ENCODE data around the gene URI1. TPM values are rescaled to one million over a fixed set of nuclear protein-coding genes. Genes with fewer than 3 reads are reported as not detected.

The URI1 gene
- total RNA-seq, 1 experiment from 2014 or later: 31.0 TPM

GRCh38 chr19:30028992-30029343 is 86.9 kb downstream of the URI1 start:
- peak overlapping the region; percentile 99 for H3K27ac ChIP-seq (ENCODE audit: low read length)
- no peaks in the 10 kb centered on the region for H3F3A ChIP-seq (ENCODE audit: low read length, unreplicated experiment)
- H3K4me2 ChIP-seq (ENCODE audit: low read length): peak overlapping the region; percentile 62
- H3K9ac ChIP-seq (ENCODE audit: low read length): peak overlapping the region; percentile 72
- TF ChIP-seq CTCF (conservative IDR thresholded peaks at IDR 0.05; ENCODE audit: low read depth, low read length): no peak
- no peak for TF ChIP-seq EZH2 (IDR thresholded peaks at IDR 0.05; ENCODE audit: low read length, unreplicated experiment)
- no peak for TF ChIP-seq EZH2phosphoT487 (IDR thresholded peaks at IDR 0.05; ENCODE audit: borderline replicate concordance, low read length)
- H3K4me1 ChIP-seq (ENCODE audit: insufficient read depth, low read length): peaks cover 41% of the 10 kb centered on the region
- no peaks in the 10 kb centered on the region for H3K9me3 ChIP-seq (ENCODE audit: low read length)
- ATAC-seq: no peak
- ChIA-PET CTCF (no interaction called here), POLR2A (ENCODE audit: unreplicated experiment) (no interaction called here)
- H3K79me2 ChIP-seq (ENCODE audit: low read length): no peaks in the 10 kb centered on the region
- no peak for DNase-seq
- H3K27me3 ChIP-seq (ENCODE audit: low read length): no peaks in the 10 kb centered on the region
- intact Hi-C loops (cut with micrococcal nuclease): no loop called here
- H3K4me3 ChIP-seq (ENCODE audit: low read length): peak overlapping the region; percentile 47; the same call in 1 of the 2 replicates
- no peak overlapping the region for H2AFZ ChIP-seq (ENCODE audit: low read length)
- no TSS peak for BruUV-seq (replicated peaks)
- no peaks in the 10 kb centered on the region for H3K9me2 ChIP-seq (replicated peaks; ENCODE audit: low read length)
- H3K36me3 ChIP-seq (ENCODE audit: low read depth, low read length): peaks cover 13% of the 10 kb centered on the region
- no peaks in the 10 kb centered on the region for H4K20me1 ChIP-seq (ENCODE audit: low read length)

- H3K4me2 ChIP-seq (ENCODE audit: low read length): peak overlapping the region; percentile 75
- CTCF ChIA-PET: no interaction called here
Measured at GRCh38 chr19:30029721-30030510, 87.9 kb downstream of the URI1 start.

More at GRCh38 chr19:30029721-30030510, 87.9 kb downstream of the URI1 start:
- Histone ChIP-seq H3K4me1 (ENCODE audit: insufficient read depth, low read length) (peaks cover 41% of the 10 kb centered on the region), H3K4me3 (ENCODE audit: low read length) (peak overlapping the region; percentile 47; the same call in 1 of the 2 replicates), H3K9me2 (replicated peaks; ENCODE audit: low read length) (no peaks in the 10 kb centered on the region), H3K9ac (ENCODE audit: low read length) (peak overlapping the region; percentile 72), H3F3A (ENCODE audit: low read length, unreplicated experiment) (no peaks in the 10 kb centered on the region), H3K9me3 (ENCODE audit: low read length) (no peaks in the 10 kb centered on the region), H3K27ac (ENCODE audit: low read length) (peak overlapping the region; percentile 99), H3K27me3 (ENCODE audit: low read length) (no peaks in the 10 kb centered on the region), H4K20me1 (ENCODE audit: low read length) (no peaks in the 10 kb centered on the region), H3K36me3 (ENCODE audit: low read depth, low read length) (peaks cover 13% of the 10 kb centered on the region), H3K79me2 (ENCODE audit: low read length) (no peaks in the 10 kb centered on the region), H2AFZ (ENCODE audit: low read length) (no peak overlapping the region)
- no peak for TF ChIP-seq CTCF (conservative IDR thresholded peaks at IDR 0.05; ENCODE audit: low read depth, low read length)
- no peak for TF ChIP-seq EZH2phosphoT487 (IDR thresholded peaks at IDR 0.05; ENCODE audit: borderline replicate concordance, low read length)
- TF ChIP-seq EZH2 (IDR thresholded peaks at IDR 0.05; ENCODE audit: low read length, unreplicated experiment): no peak
- POLR2A ChIA-PET (ENCODE audit: unreplicated experiment): no interaction called here
- intact Hi-C loops (cut with micrococcal nuclease): loop anchor here (1.0 kb wide), 1 partner anchor 65 kb away; no protein-coding TSS in a partner anchor
- ATAC-seq: peak; percentile 91
- TSS peak; percentile 94 for BruUV-seq (replicated peaks)
- peak; percentile 91 for DNase-seq
